ENCODE results near the gene CPOX.

DNA sequence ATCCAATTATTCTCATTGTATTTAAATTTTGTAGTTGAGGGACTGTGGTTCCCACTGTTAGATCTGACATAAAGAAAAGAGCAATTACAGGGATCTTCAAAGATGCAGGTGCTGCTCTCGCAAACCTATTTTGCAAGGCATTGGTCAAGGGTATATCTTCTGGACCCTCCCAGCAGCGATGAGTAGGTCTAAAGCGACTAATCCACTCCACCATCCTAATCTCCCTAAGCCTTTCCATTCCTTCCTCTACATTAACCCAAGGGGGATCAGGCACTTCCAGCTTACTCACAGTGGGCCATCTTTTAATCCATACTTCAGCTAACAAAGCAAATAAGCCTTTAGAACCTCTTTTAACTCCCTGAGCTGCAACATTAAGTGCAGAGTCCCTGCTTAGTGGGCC lies 37.0 kb upstream of the CPOX start:
- TF ChIP-seq, protein P1, sequence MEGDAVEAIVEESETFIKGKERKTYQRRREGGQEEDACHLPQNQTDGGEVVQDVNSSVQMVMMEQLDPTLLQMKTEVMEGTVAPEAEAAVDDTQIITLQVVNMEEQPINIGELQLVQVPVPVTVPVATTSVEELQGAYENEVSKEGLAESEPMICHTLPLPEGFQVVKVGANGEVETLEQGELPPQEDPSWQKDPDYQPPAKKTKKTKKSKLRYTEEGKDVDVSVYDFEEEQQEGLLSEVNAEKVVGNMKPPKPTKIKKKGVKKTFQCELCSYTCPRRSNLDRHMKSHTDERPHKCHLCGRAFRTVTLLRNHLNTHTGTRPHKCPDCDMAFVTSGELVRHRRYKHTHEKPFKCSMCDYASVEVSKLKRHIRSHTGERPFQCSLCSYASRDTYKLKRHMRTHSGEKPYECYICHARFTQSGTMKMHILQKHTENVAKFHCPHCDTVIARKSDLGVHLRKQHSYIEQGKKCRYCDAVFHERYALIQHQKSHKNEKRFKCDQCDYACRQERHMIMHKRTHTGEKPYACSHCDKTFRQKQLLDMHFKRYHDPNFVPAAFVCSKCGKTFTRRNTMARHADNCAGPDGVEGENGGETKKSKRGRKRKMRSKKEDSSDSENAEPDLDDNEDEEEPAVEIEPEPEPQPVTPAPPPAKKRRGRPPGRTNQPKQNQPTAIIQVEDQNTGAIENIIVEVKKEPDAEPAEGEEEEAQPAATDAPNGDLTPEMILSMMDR (IDR thresholded peaks at IDR 0.05; ENCODE audit: borderline replicate concordance, extremely low read depth, low read length, poor library complexity, severe bottlenecking), result no peak
- no peak for TF ChIP-seq EZH2 (IDR thresholded peaks at IDR 0.05; ENCODE audit: borderline replicate concordance, low read depth, low read length, severe bottlenecking)

Data from DND-41 (cell line).